NCI-H526 (cell line): ENCODE data around the gene RBM38.
"Not testable (repeated sequence)": the region's sequence is repeated elsewhere in the genome, so short reads cannot be mapped to it uniquely, and the experiment has no call there.

Experiments
- DNase-seq, 2 experiments: peaks; one replicate each; lab custom pipeline; 2025; lab: John Stamatoyannopoulos, UW

Gene RBM38

DNA sequence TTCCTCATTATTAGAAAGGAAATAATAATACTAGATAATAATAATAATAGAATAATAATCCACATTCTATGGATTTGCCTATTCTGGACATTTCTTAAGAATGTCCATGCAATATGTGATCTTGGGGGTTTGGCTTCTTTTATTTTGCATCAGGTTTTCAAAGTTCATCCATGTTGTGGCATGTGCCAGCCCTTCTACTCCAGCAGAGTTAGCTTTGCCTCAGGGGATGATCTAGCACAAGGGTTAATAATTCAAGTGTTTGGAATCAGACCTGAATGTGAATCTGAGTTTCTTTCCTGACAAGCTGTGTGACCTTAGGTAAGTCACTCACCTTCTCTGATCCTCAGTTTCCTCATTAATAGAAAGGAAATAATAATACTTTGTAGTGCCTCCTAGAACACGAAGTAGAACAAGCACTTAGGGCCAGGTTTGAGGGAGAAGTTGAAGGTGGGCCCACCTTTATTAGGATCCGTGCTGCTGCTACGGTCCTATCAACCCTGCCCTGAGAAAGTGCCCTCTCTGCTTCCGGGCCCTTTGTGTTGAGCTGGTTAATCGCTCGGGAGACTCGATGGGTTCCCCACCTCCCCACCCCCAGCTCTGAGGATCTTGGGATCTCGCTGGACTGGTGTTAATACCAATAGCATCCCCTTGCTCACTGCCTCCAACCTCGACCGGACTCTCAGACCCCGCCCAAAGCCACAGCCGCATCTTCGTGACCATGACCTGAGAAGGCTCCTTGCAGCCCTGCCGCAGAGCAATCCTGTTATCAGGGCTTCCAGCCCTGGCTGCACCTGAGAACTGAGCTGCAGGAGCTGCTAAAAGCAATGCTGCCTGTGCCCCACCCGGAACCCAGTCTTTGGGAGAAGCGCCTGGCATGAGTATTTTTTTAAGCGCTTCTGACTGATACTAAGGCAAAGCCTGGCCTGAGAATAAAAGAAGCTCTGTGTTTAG, 26.9 kb downstream of the RBM38 start:
- no peak for DNase-seq

DNA sequence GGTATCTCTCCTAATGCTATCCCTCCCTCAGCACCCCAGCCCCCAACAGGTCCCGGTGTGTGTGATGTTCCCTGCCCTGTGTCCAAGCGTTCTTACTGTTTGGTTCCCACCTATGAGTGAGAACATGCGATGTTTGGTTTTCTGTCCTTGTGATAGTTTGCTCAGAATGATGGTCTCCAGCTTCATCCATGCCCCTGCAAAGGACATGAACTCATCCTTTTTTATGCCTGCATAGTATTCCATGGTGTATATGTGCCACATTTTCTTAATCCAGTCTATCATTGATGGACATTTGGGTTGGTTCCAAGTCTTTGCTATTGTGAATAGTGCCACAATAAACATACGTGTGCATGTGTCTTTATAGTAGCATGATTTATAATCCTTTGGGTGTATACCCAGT, 28.3 kb downstream of the RBM38 start:
- not testable (repeated sequence) for DNase-seq

DNA sequence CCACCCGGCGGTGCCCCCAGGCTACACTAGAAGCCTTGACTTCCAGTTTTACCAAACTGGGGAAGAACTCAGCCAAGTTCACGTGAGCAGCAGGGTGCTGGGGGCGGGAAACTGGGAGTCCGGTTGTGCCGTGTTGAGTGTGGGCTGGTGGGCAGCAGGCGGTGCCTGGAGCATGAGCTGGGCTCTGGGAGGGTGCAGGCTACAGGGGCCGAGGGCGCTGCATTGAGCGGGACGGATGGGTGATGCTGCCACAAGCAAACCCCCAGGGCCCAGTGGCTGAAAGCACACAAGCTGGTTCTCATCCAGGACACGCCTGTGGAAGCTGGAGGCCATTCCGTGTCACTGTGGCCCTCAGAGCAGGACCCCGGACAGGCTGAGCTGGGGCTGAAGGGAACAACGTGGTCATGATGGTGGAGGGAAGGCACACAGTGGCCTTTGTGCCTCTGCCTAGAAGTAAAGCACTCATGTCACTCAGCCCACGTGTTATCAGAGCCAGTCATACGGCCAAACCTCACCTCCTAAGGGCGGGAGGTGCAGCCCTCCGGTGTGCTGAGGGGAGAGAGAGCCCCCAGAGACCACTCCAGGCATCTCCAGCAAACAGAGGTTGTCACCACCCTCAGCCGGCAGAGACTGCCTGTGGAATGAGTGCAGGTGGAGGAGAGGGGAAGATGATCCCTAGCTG, 29.5 kb downstream of the RBM38 start:
- no peak for DNase-seq

DNA sequence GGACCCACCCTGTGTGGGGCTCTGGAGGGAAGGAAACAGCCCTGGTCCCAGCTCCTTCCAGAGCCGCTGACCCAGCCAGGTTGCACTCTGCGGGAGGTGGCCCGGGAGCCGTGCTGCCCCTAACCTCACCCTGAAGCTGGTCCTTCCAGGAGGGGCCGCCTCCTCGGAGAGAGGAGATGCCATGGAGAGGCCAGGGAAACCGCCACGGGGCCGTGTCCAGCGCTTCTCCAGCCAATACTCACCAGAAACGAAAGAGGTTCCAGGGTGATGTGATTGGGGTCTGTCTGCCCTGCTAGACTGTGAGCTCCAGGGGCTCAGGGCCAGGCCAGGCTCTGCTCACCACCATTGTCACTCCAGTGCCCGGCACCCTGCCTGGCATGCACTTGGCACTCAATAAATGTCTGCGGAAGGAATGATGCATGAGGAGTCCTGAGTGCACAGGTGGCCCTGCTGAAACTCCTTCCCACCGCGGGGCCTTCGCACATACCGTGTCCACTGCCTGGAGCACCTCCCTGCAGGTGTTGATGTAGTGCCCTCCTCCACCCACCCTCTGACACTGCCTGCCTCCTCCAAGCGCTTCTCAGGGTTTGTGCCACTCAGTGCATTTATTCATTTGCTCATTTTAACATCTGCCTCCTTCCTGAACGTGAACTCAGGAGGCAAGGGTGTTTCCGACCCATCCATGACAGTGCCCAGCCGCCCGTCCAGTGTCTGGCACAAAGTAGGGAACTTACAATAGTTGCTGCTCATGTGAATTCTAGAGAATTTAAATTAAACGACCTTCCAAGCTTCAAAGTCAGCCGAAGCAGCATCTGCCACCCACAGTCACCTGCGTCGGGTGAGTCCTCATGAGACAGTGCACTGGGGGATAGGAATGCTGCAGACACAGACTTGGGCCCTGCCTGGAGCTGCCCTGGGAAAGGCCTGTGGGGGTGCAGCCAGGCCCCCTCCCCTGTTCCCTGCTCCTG, 30.3 kb downstream of the RBM38 start:
- DNase-seq, result no peak

DNA sequence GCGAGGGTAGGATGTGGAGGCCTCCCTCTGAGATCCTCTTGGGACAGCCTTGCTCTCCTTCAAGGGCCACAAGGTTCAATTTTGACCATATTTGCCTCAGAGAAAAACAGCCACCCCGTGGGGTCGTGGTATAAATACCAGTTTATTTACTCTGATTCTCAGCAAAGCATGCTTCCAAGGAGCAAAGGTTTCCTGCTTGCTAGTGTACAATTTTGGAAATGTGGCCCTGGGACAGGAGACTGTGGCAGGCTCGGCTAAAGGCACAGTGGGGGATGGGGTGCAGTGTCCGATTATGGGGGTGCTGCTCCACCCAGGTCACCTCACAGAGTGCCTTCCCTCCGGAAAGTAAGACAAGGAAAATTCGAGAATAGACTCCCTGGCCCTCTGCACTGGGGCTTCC, 31.1 kb downstream of the RBM38 start:
- DNase-seq, result no peak

DNA sequence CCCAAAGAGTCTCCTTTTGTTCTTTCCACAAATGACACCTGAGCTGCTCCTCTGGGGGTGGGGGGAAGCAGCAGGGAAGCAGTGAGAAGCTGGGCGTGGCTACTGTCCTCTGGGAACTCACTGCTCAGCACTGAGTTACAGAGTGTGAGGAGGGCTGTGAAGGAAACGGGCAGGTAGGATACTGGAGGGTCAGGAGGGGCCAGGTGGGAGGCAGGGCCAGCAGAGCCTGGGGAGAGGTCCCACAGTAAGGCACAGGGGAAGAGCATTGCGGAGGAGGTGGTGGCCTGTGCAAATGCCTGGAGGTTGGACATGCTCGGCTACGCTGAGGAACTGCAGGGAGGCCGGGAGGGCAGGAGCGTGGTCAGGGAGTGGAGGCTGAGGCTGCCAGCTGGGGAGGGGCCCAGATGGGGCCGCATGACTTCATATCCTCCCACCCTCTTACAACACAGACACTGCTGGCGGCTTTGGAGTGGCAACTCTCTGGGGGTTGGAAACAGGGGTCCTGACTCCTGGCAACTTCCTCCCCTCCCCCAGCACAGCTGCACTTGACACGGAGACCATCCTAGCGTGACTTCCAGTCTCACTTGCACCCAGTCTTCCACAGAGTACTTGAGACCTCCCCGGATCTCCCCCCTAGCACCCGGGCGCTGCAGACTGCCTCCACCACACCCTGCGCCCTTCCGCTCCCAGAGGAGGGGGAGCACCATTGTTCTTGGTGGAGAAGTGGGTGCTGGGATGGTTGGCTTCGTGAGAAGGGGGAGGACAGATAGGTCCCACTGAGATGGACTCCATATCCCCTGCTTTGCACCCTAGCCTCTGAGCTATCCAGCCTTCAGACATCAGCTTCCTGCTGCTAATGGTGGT, 34.2 kb downstream of the RBM38 start:
- peak; percentile 87 to 93 for DNase-seq

DNA sequence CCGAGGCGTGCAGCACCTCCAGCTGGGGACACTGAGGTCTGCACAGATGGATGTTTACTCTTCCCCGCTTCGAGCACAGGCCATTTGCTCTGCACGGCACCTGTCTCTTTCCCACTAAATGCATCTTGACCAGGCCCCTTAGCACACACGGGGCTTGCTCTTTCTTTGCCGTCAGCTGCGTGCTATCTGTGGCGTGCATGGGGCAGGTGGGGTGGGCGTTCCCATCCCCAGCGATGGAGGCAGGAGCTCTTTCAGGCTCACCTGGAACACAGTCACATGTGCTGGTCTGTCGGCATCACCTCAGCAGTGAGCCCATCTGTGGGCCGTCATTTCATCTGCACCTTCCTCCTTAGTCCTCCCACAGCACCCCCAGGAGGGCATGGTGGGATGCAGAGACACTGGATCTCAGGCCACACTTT, 35.1 kb downstream of the RBM38 start:
- DNase-seq, result peak; percentile 87 to 95

DNA sequence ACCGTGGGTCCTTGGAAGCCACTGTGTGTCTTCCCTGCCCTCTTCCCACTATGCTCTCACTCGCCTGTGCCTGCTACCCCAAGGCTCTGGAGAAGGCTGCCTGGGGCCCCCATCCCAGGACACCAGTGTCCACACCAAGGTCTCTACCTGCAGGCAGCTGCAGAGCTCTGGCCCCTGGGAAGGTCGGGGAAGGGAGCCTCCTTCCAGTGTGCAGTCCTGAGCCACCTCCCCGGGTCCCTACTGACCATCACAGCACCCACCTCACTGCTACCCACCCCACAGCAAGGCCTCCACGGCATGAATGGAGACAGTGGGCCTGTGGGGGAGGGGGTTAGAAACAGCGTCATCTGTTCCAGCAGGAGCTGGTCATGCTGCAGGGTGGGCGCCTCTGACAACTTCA, 35.6 kb downstream of the RBM38 start:
- no peak for DNase-seq

DNA sequence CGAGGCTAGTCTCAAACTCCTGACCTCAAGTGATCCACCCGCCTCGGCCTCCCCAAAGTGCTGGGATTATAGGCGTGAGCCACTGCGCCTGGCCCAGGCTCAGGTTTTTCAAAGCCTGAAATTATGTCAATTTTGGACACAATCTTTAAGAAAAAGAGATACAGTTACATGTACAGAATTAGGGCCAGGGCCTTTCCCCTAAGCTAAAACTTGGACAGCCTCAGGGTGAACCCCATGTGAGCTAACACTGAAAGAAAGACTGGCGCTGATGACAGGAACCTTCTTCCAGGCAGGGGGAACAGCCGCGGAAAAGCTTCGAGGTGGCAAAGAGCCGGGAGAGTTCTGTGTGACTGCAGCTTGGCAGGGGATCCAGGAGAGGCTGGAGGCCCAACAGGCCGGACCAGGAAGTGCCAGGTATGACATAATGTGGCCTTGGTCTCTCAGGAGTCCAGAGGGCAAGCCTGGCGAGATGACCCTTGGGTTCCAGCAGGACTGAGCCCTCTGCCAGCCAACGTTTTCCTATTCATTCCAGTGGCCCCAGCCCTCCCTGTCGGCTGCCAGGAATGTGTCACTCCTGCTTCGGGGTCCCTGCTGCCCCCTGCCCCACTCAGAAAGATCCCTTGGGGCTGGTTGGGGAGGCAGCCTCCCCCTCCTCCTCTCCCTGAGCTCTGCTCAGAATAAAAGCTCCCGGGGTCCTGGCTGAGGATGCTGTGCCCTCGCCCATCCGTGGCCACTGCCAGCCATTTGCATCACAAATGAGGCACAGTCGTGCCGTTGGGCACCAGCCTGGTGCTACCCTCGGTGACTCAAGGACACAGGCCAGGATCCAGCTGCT, 37.3 kb downstream of the RBM38 start:
- DNase-seq, result peak; percentile 85 to 96

DNA sequence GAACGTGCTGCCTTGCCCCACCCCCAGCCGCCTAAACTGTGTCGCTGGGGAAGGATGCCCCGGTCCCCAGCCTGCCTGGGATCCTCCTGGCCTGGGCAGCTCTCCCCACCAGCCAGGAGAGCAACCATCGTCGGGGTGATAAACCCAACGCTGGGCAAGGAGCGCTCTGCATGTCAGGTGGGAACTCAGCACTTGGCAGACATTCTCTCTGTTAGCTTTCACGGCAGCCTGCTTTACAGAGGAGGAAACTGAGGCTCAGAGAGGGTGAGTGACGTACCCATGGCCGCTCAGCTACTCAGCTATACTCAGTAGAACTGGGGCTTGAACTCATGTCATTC, 37.9 kb downstream of the RBM38 start:
- no peak for DNase-seq

DNA sequence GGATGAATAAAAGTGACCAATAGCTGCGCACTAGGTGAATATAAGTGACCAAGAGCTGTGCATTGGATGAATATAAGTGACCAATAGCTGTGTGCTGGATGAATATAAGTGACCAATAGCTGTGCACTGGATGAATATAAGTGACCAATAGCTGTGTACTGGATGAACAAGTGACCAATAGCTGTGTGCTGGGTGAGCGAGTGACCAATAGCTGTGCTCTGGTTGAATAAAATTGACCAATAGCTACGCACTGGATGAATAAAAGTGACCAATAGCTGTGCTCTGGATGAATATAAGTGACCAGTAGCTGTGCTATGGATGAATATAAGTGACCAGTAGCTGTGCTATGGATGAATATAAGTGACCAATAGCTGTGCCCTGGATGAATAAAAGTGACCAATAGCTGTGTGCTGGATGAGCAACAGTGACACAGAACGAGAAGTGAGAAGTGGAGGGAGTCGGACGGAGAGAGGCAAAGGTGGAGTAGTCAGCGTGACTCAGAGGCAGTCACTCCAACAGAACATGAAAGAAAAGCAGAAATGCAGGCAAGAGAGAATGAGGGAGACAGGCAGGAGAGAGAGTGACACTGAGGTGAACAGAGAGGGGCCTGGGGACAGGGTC, 38.5 kb downstream of the RBM38 start:
- DNase-seq, result no peak

DNA sequence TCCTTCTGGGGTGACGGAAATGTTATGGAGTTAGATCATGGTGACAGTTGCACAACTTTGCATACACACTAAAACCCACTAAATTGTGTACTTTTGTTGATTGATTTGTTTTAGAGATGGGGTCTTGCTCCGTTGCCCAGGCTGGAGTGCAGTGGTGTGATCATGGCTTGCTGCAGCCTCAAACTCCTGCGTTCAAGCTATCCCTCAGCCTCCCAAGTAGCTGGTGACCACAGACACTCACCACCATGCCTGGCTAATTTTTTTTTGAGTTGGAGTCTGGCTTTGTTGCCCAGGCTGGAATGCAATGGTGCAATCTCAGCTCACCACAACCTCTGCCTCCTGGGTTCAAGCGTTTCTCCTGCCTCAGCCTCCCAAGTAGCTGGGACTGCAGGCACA, 39.0 kb downstream of the RBM38 start:
- not testable (repeated sequence) for DNase-seq

DNA sequence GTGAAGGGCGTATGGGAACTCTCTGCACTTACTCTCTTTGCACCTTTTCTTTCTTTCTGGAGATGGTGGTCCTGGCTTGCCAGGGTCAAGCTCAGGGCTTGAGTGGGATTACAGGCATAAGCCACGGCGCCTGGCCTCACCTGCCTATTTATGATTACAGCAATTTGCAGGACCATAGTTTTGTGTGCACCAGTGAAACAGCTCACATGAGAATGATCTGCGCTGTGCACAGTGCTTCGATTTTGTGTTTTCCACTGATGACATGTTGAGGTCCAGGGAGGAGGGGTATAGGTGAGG, 40.3 kb downstream of the RBM38 start:
- DNase-seq, result no peak

DNA sequence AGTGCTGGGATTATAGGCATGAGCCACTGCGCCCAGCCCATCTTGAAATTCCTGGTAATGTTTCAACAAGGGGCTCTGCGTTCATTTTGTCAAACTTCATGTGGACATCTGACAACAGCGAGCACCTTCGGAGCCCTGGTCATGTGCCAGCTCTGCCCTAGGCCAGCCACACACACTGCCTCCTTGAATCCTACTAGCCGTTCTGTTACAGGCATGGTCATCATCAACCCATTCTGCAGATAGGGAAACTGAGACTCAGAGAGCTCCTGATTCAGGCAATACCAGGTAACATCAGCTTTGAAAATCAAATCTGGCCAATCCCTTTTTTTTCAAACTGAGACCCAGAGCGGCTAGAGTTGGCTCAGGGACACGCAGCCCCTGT, 41.3 kb downstream of the RBM38 start:
- DNase-seq, result no peak

DNA sequence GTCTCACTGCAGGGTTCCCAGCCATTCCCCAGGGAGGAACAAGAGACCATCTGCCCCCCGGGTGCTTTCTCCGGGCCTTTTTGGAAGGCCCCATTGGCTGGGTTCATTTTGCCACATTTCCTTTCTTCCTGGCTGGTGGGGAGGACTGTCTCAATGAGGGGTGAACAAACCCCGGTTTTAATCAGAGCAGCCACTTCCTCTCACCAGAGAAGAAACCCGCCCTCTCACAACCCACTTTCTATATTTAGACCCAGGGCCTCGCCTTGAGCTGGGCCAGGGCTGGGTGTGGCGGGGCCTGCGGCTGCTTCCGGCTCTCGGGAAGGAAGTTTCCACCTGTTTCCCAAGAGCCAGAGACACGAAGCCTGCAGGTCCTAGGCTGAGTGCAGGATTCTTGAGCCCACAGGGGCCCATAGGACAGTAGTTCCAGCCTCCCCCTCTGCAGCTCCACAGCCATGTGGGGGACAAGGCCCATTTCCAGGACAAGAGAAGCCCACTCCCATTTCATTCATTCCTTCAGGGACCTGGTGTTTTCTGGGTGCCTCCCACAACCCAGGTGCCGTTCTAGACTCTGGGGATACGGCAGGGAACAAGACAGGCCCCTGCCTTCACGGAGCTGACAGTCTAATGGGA, 41.8 kb downstream of the RBM38 start:
- DNase-seq, result no peak

DNA sequence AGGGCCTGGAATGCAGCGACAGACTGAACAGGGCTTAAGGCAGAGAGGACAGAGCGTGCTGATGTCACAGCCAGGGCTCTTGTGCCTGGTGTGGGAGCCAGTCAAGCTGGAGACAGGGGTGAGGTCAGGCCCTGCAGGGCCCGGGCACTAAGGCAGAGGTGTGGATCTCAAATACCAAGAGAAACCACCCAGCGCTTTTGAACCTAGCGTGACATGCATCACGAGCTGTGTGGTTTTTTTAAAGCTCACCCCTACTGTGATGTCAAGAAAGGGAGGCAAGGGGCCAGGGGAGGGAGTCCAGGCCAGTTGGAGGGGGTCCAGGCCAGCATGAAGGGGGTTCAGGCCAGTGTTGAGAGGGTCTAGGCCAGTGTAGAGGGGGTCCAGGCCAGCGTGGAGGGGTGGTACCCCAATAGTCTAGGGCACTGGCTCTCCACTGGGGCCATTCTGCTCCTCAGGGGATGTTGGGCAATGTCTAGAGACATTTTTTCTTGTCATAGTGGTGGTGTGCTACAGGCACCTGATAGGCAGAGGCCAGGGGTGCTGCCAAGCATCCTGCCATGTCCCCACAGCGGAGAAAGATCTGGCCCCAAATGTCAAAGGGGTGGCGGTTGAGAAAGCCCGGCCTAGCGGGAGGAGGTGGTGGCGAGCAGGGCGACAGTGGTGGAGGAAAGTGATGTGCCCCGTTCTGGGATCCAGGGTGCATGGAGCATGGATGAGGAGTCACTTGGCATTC, 42.6 kb downstream of the RBM38 start:
- DNase-seq, result no peak

DNA sequence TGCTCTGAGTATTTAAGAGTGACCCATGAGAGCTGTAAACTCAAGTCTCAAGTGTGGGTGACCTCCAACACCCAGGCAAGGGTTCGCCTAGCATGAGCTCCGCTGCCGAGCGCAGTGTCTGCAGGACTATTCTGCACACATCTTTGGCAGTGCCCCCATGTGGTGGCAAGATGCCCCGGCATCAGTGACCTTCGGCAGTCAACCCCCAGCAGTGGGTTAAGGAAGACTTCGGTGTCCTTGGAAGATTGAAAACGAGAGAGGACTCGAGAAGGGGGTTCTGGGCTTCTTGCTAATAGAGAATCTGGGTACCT, 43.1 kb downstream of the RBM38 start:
- DNase-seq, result peak in 1 of 2 experiments; percentile 83

DNA sequence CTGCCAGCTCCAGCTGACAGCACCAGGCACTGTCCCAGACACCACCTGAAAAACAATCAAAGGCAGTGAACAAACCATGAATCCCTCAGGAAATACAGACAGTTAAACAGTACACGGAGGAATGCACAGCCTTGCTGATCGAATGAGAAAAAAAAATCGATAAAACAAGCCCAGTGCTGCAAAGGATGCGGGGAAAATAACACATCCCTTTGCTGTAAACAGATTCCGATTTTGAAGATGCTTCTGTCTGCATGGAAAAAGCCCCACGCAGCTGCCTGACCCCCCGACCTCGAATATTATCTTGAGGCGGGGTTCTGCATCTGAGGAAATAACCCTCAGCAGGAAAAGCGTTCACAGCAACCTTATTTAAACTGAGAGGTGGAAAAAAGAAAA, 43.9 kb downstream of the RBM38 start:
- no peak for DNase-seq
